ENCODE measurements around the gene SLC39A13. TPM values are rescaled to one million over a fixed set of nuclear protein-coding genes. Genes with fewer than 3 reads are reported as not detected.
"Not testable (repeated sequence)": the region's sequence is repeated elsewhere in the genome, so short reads cannot be mapped to it uniquely, and the experiment has no call there.

SLC39A13 gene
- total RNA-seq, 1 experiment from 2014 or later: 32.5 TPM

GRCh38 chr11:47454258-47454671 is 45.9 kb downstream of the SLC39A13 start:
- ATAC-seq: peak; percentile 86
- POLR2A ChIA-PET (ENCODE audit: unreplicated experiment): interaction anchor here (0.6 kb wide), 1 partner anchor 478 kb away, joined by 11 read pairs; no protein-coding TSS in a partner anchor

DNA sequence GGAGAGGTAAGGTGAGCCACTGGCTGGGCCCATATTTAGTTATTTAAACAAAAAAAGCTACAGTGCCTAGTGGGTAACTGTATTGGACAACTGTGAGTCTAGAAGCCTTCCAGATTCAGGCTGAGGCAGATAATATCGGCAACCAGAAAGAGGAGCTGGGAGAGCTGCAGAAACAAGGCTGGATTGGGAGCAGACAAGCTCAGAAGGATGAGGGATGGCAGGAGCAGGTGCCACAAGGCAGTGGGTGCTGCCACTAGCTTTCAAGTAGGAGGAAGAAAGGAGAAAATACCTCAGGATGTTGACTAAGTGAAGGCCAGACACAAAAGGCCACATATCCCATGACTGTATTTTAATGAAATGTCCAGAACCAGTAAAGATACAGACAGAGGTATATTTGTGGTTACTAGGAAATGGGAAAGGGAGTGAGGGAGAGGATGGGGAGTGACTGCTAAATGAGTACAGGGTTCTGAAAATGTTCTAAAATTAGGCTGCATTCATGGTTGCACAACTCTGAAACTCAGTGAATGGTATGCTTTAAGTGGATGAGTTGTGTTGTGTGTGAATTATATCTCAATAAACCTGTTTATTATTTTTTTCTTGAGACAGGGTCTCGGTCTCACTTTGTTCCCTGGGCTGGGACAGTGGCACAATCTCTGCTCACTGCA is 52.3 kb downstream of the SLC39A13 start:
- Histone ChIP-seq H3K79me2 (ENCODE audit: low read length) (no peaks in the 10 kb centered on the region), H2AFZ (ENCODE audit: low read length) (no peak overlapping the region), H3K4me2 (ENCODE audit: low read length) (no peak overlapping the region), H3K4me1 (ENCODE audit: insufficient read depth, low read length) (no peaks in the 10 kb centered on the region), H3K4me3 (ENCODE audit: low read length) (no peak overlapping the region), H3K9ac (ENCODE audit: low read length) (no peak overlapping the region), H3K27ac (ENCODE audit: low read length) (no peak overlapping the region), H3F3A (ENCODE audit: low read length, unreplicated experiment) (no peaks in the 10 kb centered on the region), H3K9me3 (ENCODE audit: low read length) (no peaks in the 10 kb centered on the region), H3K9me2 (replicated peaks; ENCODE audit: low read length) (no peaks in the 10 kb centered on the region), H4K20me1 (ENCODE audit: low read length) (no peaks in the 10 kb centered on the region), H3K27me3 (ENCODE audit: low read length) (no peaks in the 10 kb centered on the region), H3K36me3 (ENCODE audit: low read depth, low read length) (0 out of 2 replicates have a peak, but pooled peaks cover 7% of the 10 kb centered on the region)
- POLR2A ChIA-PET (ENCODE audit: unreplicated experiment): no interaction called here
- ATAC-seq (no peak; the same call in none of the 2 replicates), DNase-seq (no peak)
- CTCF ChIA-PET: no interaction called here
- TF ChIP-seq, protein P1, sequence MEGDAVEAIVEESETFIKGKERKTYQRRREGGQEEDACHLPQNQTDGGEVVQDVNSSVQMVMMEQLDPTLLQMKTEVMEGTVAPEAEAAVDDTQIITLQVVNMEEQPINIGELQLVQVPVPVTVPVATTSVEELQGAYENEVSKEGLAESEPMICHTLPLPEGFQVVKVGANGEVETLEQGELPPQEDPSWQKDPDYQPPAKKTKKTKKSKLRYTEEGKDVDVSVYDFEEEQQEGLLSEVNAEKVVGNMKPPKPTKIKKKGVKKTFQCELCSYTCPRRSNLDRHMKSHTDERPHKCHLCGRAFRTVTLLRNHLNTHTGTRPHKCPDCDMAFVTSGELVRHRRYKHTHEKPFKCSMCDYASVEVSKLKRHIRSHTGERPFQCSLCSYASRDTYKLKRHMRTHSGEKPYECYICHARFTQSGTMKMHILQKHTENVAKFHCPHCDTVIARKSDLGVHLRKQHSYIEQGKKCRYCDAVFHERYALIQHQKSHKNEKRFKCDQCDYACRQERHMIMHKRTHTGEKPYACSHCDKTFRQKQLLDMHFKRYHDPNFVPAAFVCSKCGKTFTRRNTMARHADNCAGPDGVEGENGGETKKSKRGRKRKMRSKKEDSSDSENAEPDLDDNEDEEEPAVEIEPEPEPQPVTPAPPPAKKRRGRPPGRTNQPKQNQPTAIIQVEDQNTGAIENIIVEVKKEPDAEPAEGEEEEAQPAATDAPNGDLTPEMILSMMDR (conservative IDR thresholded peaks at IDR 0.05; ENCODE audit: low read depth, low read length): no peak
- TF ChIP-seq EZH2 (IDR thresholded peaks at IDR 0.05; ENCODE audit: low read length, unreplicated experiment) (no peak), EZH2phosphoT487 (IDR thresholded peaks at IDR 0.05; ENCODE audit: borderline replicate concordance, low read length) (no peak)
- intact Hi-C loops (cut with micrococcal nuclease): no loop called here
- BruUV-seq (replicated peaks): TSS peak; percentile 13

More at GRCh38 chr11:47454258-47454671, 45.9 kb downstream of the SLC39A13 start:
- TF ChIP-seq, protein P1 (conservative IDR thresholded peaks at IDR 0.05; ENCODE audit: low read depth, low read length): peak; percentile 78
- H3K27ac ChIP-seq (ENCODE audit: low read length); H3K36me3 ChIP-seq (ENCODE audit: low read depth, low read length); H4K20me1 ChIP-seq (ENCODE audit: low read length); H3K9me3 ChIP-seq (ENCODE audit: low read length); H3K9ac ChIP-seq (ENCODE audit: low read length); H3K4me3 ChIP-seq (ENCODE audit: low read length); H3K27me3 ChIP-seq (ENCODE audit: low read length); BruUV-seq (replicated peaks); H3K4me1 ChIP-seq (ENCODE audit: insufficient read depth, low read length); H3K4me2 ChIP-seq (ENCODE audit: low read length); H3K9me2 ChIP-seq (replicated peaks; ENCODE audit: low read length); H2AFZ ChIP-seq (ENCODE audit: low read length); H3F3A ChIP-seq (ENCODE audit: low read length, unreplicated experiment); H3K79me2 ChIP-seq (ENCODE audit: low read length): not testable (repeated sequence)
- DNase-seq: peak; percentile 78
- CTCF ChIA-PET: interaction anchor here (0.6 kb wide), 14 partner anchors 20 to 1537 kb away, joined by 4 to 9 read pairs (median 5); partner anchors contain the start of gene PEX16
- intact Hi-C loops (cut with micrococcal nuclease): loop anchor here (1.0 to 2.0 kb wide), 2 partner anchors 45 to 80 kb away; partner anchors contain the start of gene SLC39A13

- H3K27ac ChIP-seq (ENCODE audit: low read length): no peak overlapping the region
- no peaks in the 10 kb centered on the region for H3K4me1 ChIP-seq (ENCODE audit: insufficient read depth, low read length)
- no TSS peak for BruUV-seq (replicated peaks)
- no peak overlapping the region for H3K9ac ChIP-seq (ENCODE audit: low read length)
- CTCF ChIA-PET: no interaction called here
- no peak overlapping the region for H3K4me2 ChIP-seq (ENCODE audit: low read length)
- H3K79me2 ChIP-seq (ENCODE audit: low read length): no peaks in the 10 kb centered on the region
- no peak for DNase-seq
- POLR2A ChIA-PET (ENCODE audit: unreplicated experiment): no interaction called here
- H2AFZ ChIP-seq (ENCODE audit: low read length): no peak overlapping the region
- no peaks in the 10 kb centered on the region for H3K9me2 ChIP-seq (replicated peaks; ENCODE audit: low read length)
- no peaks in the 10 kb centered on the region for H3K27me3 ChIP-seq (ENCODE audit: low read length)
- TF ChIP-seq, protein P1 (conservative IDR thresholded peaks at IDR 0.05; ENCODE audit: low read depth, low read length): no peak
- TF ChIP-seq EZH2 (IDR thresholded peaks at IDR 0.05; ENCODE audit: low read length, unreplicated experiment) (no peak), EZH2phosphoT487 (IDR thresholded peaks at IDR 0.05; ENCODE audit: borderline replicate concordance, low read length) (no peak)
- ATAC-seq: no peak
- H3F3A ChIP-seq (ENCODE audit: low read length, unreplicated experiment): no peaks in the 10 kb centered on the region
- no peaks in the 10 kb centered on the region for H3K9me3 ChIP-seq (ENCODE audit: low read length)
- H3K4me3 ChIP-seq (ENCODE audit: low read length): no peak overlapping the region
- H4K20me1 ChIP-seq (ENCODE audit: low read length): no peaks in the 10 kb centered on the region
- intact Hi-C loops (cut with micrococcal nuclease): no loop called here
- 0 out of 2 replicates have a peak, but pooled peaks cover 7% of the 10 kb centered on the region for H3K36me3 ChIP-seq (ENCODE audit: low read depth, low read length)
Measured at GRCh38 chr11:47461876-47462275, 53.5 kb downstream of the SLC39A13 start.
